Activated CD4-positive, alpha-beta T cell treated with anti-CD3 and anti-CD28 coated beads for 48 hours (primary cell): Measurements from ENCODE around the gene PACS2.

Source experiments
- DNase-seq: peaks from one replicate; pipeline ENCODE4 v3.0.0-alpha.2; 2020

PACS2 gene

GRCh38 chr14:105389534-105389933 lies 75.0 kb downstream of the PACS2 start:
- no peak for DNase-seq

GRCh38 chr14:105389976-105390848 lies 75.7 kb downstream of the PACS2 start:
- no peak for DNase-seq

- DNase-seq, result no peak
Observed at GRCh38 chr14:105390849-105391500, 76.4 kb downstream of the PACS2 start.

GRCh38 chr14:105391541-105391940 lies 77.0 kb downstream of the PACS2 start:
- no peak for DNase-seq

GRCh38 chr14:105392131-105393090 lies 77.9 kb downstream of the PACS2 start:
- no peak for DNase-seq

GRCh38 chr14:105393151-105393550 lies 78.6 kb downstream of the PACS2 start:
- DNase-seq, result no peak

- no peak for DNase-seq
Observed at GRCh38 chr14:105394714-105395537, 80.4 kb downstream of the PACS2 start.

GRCh38 chr14:105395538-105395854 lies 80.9 kb downstream of the PACS2 start:
- DNase-seq, result no peak

- no peak for DNase-seq
Observed at GRCh38 chr14:105397350-105397931, 82.9 kb downstream of the PACS2 start.

GRCh38 chr14:105398044-105398725 lies 83.6 kb downstream of the PACS2 start, which contains the start of gene TEX22:
TEX22 (plus strand) TSS chr14:105398538; CDS start chr14:105399341, 803 bp downstream.
- DNase-seq, result peak; percentile 94

- DNase-seq, result peak; percentile 60
Observed at GRCh38 chr14:105398726-105399465, 84.3 kb downstream of the PACS2 start.

GRCh38 chr14:105399466-105399775 lies 84.9 kb downstream of the PACS2 start:
- DNase-seq, result no peak

GRCh38 chr14:105400016-105400415 lies 85.5 kb downstream of the PACS2 start:
- no peak for DNase-seq

- no peak for DNase-seq
Observed at GRCh38 chr14:105401699-105402098, 87.2 kb downstream of the PACS2 start.

- DNase-seq, result no peak
Observed at GRCh38 chr14:105408592-105408991, 94.0 kb downstream of the PACS2 start.

- DNase-seq, result no peak
Observed at GRCh38 chr14:105409364-105409763, 94.8 kb downstream of the PACS2 start.

- DNase-seq, result no peak
Observed at GRCh38 chr14:105410642-105411016, 96.1 kb downstream of the PACS2 start.

- DNase-seq, result no peak
Observed at GRCh38 chr14:105411017-105411941, 96.7 kb downstream of the PACS2 start.

GRCh38 chr14:105411985-105412770 lies 97.6 kb downstream of the PACS2 start:
- no peak for DNase-seq
